K562 (cell line): ENCODE results near the gene C17orf78. TPM values are rescaled to one million over a fixed set of nuclear protein-coding genes. Genes with fewer than 3 reads are reported as not detected.

ENCODE experiments used
- ATAC-seq: fragments of 200-7000 bp; cut with Tn5 transposase; 3 replicates; pipeline ENCODE4 v1.9.1; 2020; ENCODE audit warnings: moderate library complexity
- BruUV-seq: library from RNA; stranded (reverse); fragments of 400-500 nt; replicated peaks from 2 replicates; lab custom pipeline; 2021; lab: Mats Ljungman, UMichigan
- CTCF ChIA-PET: fragments of 300-600 bp; formaldehyde crosslinking; extraction: SDS; loops from one replicate; lab custom pipeline; 2021; ENCODE audit warnings: low intra/inter-chr PET ratio; lab: Yijun Ruan, JAX
- POLR2A ChIA-PET: fragments of 300-600, 350-650 bp; sonication (Branson Sonifier 250); formaldehyde crosslinking; extraction: SDS; loops from one replicate; lab custom pipeline; 2021; ENCODE audit warnings: antibody characterized with exemption, inconsistent platforms; lab: Yijun Ruan, JAX
- DNase-seq, 4 experiments: peaks; one replicate each; pipeline versions ENCODE4 v3.0.0 to v3.0.0-alpha.2; 2011 to 2018; ENCODE audit warnings: low spot score in 3 of 4, mixed read lengths in 3 of 4; ENCODE audit errors: extremely low read depth in 1 of 4
- FAIRE-seq: peaks from 2 replicates; lab custom pipeline; 2011; peaks lifted over from hg19 to GRCh38; lab: Jason Lieb, UNC
- H2AFZ ChIP-seq: 2 replicates; pipeline ENCODE4 v1.6.0; 2011; ENCODE audit warnings: low read depth, low read length, control low read depth, inconsistent platforms
- H3K27ac ChIP-seq: fragments of 200-600 bp; 3 replicates; pipeline ENCODE4 v1.8.0; 2011; ENCODE audit warnings: low read depth, mild to moderate bottlenecking, control low read depth, inconsistent platforms, low read length, moderate library complexity, mixed read lengths; ENCODE audit errors: extremely low read depth
- H3K27me3 ChIP-seq, 2 experiments: fragments of 300-600 bp in 1 of 2; 2 replicates in 1 of 2; 3 replicates in 1 of 2; pipeline versions ENCODE4 v1.6.0 to v1.8.0; 2011; ENCODE audit warnings: inconsistent platforms in 2 of 2, low read length in 2 of 2, mild to moderate bottlenecking in 1 of 2, mixed read lengths in 1 of 2, moderate library complexity in 1 of 2; ENCODE audit not compliant: control insufficient read depth in 2 of 2, insufficient read depth in 2 of 2
- H3K36me3 ChIP-seq: fragments of 300-600 bp; 3 replicates; pipeline ENCODE4 v1.8.0; 2011; ENCODE audit warnings: mild to moderate bottlenecking, low read length, inconsistent platforms; ENCODE audit not compliant: control insufficient read depth, insufficient read depth
- H3K4me1 ChIP-seq, 2 experiments: fragments of 200-600 bp in 1 of 2; replicated peaks in 1 of 2; 2 replicates in 1 of 2; 3 replicates in 1 of 2; pipeline versions ENCODE4 v1.5.1 to v1.8.0; 2011; ENCODE audit warnings: inconsistent platforms in 2 of 2, low read length in 2 of 2, mild to moderate bottlenecking in 1 of 2, mixed read lengths in 1 of 2, moderate library complexity in 1 of 2; ENCODE audit not compliant: control insufficient read depth in 2 of 2, insufficient read depth in 2 of 2
- H3K4me2 ChIP-seq: 2 replicates; pipeline ENCODE4 v1.6.1; 2011; ENCODE audit warnings: low read length, control low read depth, inconsistent platforms, mixed read lengths; ENCODE audit not compliant: insufficient read depth
- H3K4me3 ChIP-seq: fragments of 200-600 bp; sonication (generic), shearing (Covaris generic); 2 replicates; pipeline ENCODE4 v1.5.1; 2016; ENCODE audit warnings: control low read depth, inconsistent platforms
- H3K79me2 ChIP-seq: fragments of 200-600 bp; 3 replicates; pipeline ENCODE4 v1.8.0; 2011; ENCODE audit warnings: low read length, inconsistent platforms; ENCODE audit not compliant: control insufficient read depth, insufficient read depth
- H3K9ac ChIP-seq, 2 experiments: 2 replicates each; pipeline versions ENCODE4 v1.6.0 to v1.6.1; 2011; ENCODE audit warnings: low read depth in 2 of 2, low read length in 2 of 2, control low read depth in 1 of 2, inconsistent platforms in 1 of 2, mild to moderate bottlenecking in 1 of 2, mixed read lengths in 1 of 2; ENCODE audit not compliant: insufficient read depth in 1 of 2
- H3K9me1 ChIP-seq: one replicate; pipeline ENCODE4 v1.6.0; 2011; ENCODE audit warnings: inconsistent platforms, mild to moderate bottlenecking, low read length, moderate library complexity; ENCODE audit not compliant: control insufficient read depth, insufficient read depth
- H3K9me3 ChIP-seq: replicated peaks from 2 replicates; pipeline ENCODE4 v1.5.1; 2011; ENCODE audit warnings: low read depth, low read length, inconsistent platforms; ENCODE audit not compliant: control insufficient read depth, insufficient read depth
- H4K20me1 ChIP-seq: replicated peaks from 2 replicates; pipeline ENCODE4 v1.6.1; 2011; ENCODE audit warnings: low read length, inconsistent platforms, mixed read lengths; ENCODE audit not compliant: control insufficient read depth, insufficient read depth
- CLOCK ChIP-seq: fragments of 250-450 bp; sonication (Bioruptor Pico); IDR thresholded peaks from 2 replicates; pipeline ENCODE4 v1.4.0; 2020; ENCODE audit warnings: mild to moderate bottlenecking, moderate library complexity, borderline replicate concordance
- CREBBP ChIP-seq: IDR thresholded peaks from one replicate; pipeline ENCODE4 v1.6.1; 2012; ENCODE audit warnings: low read depth, mild to moderate bottlenecking, control low read depth, inconsistent platforms, low read length
- EP300 ChIP-seq: IDR thresholded peaks from 2 replicates; pipeline ENCODE4 v1.6.1; 2012; ENCODE audit warnings: low read length, improper control_type of control experiment
- FOXM1 ChIP-seq, 2 experiments: fragments of 450-650 bp in 1 of 2; sonication (generic) in 1 of 2; formaldehyde crosslinking in 1 of 2; IDR thresholded peaks; 2 replicates each; pipeline versions ENCODE4 v1.6.1 to v1.9.0; 2017 to 2022; ENCODE audit warnings: low read depth in 2 of 2, mild to moderate bottlenecking in 2 of 2, missing genetic modification reagents in 1 of 2, moderate library complexity in 1 of 2
- HES1 ChIP-seq: fragments of 450-650 bp; IDR thresholded peaks from 2 replicates; pipeline ENCODE4 v1.6.1; 2016; ENCODE audit warnings: low read depth, mild to moderate bottlenecking, moderate library complexity
- MED1 ChIP-seq: sonication (generic); formaldehyde crosslinking; IDR thresholded peaks from 2 replicates; pipeline ENCODE4 v1.8.1; 2023; ENCODE audit warnings: missing genetic modification reagents, borderline replicate concordance
- MYBL2 ChIP-seq, 2 experiments: fragments of 450-650 bp in 1 of 2; sonication (generic) in 1 of 2; formaldehyde crosslinking in 1 of 2; IDR thresholded peaks; 2 replicates each; pipeline versions ENCODE4 v1.6.1 to v1.8.1; 2017 to 2022; ENCODE audit warnings: borderline replicate concordance in 1 of 2, inconsistent platforms in 1 of 2, low read depth in 1 of 2, mild to moderate bottlenecking in 1 of 2, missing genetic modification reagents in 1 of 2, moderate library complexity in 1 of 2
- NRF1 ChIP-seq, 2 experiments: fragments of 450-650 bp; IDR thresholded peaks in 1 of 2; conservative IDR thresholded peaks in 1 of 2; 2 replicates each; pipeline ENCODE4 v1.6.1; 2014; ENCODE audit warnings: mild to moderate bottlenecking in 2 of 2
- SAP30 ChIP-seq: fragments of 200-600 bp; sonication (generic); IDR thresholded peaks from 2 replicates; pipeline ENCODE4 v1.6.1; 2012; ENCODE audit warnings: borderline replicate concordance, low read depth, mild to moderate bottlenecking, moderate library complexity, low read length, control low read depth, inconsistent platforms; ENCODE audit not compliant: insufficient read depth, poor library complexity, severe bottlenecking
- THAP12 ChIP-seq: fragments of 250-450 bp; sonication (Bioruptor Pico); IDR thresholded peaks from 2 replicates; pipeline ENCODE4 v1.9.0; 2021; ENCODE audit warnings: mild to moderate bottlenecking, inconsistent platforms
- ZFP30 ChIP-seq: fragments of 250-450 bp; sonication (Bioruptor Pico); IDR thresholded peaks from 2 replicates; pipeline ENCODE4 v1.8.0; 2022; ENCODE audit warnings: moderate library complexity, mild to moderate bottlenecking, inconsistent platforms, borderline replicate concordance
- ZNF134 ChIP-seq: fragments of 250-450 bp; sonication (Bioruptor Pico); conservative IDR thresholded peaks from 2 replicates; pipeline ENCODE4 v1.4.0; 2020
- ZNF143 ChIP-seq: sonication (generic); formaldehyde crosslinking; IDR thresholded peaks from 2 replicates; pipeline ENCODE4 v1.9.0; 2022; ENCODE audit warnings: mild to moderate bottlenecking, missing genetic modification reagents
- WGBS: fragments of 100-300 bp; shearing (Covaris generic); methylation state at CpG from one replicate; pipeline ENCODE4 v1.1.6; 2016; ENCODE audit warnings: low coverage, mixed read lengths; ENCODE audit not compliant: insufficient coverage; ENCODE audit errors: missing lambda C conversion rate; 5-methylcytosine and 5-hydroxymethylcytosine counted together
- in situ Hi-C: fragments of 300-500 bp; cut with MboI; formaldehyde crosslinking; loops from 4 replicates; pipeline ENCODE4 v1.15.0; 2018; ENCODE audit warnings: inconsistent platforms, mixed read lengths
- intact Hi-C: fragments of 100-400 bp; cut with micrococcal nuclease; formaldehyde crosslinking; loops from 2 replicates; pipeline ENCODE4 v1.14.2; 2022
- polyA plus RNA-seq, 8 experiments: library from polyadenylated mRNA; depleted of rRNA in 4 of 8; stranded (reverse) in 5 of 8; unstranded in 3 of 8; fragments of >200 nt; fragmentation: Nextera tagmentation in 2 of 8; fragmentation: Illumina TruSeq in 1 of 8; extraction: Ambion mirVana in 2 of 8; extraction: Trizol in 1 of 8; gene quantifications; 2 replicates each; pipeline versions ENCODE4 v1.2.1 to v1.2.3, GENCODE V29; 2011 to 2014; ENCODE audit warnings: inconsistent platforms in 1 of 8, missing spikeins in 1 of 8
- total RNA-seq, 7 experiments: library from RNA; depleted of rRNA in 6 of 7; stranded (reverse); fragments of >200 nt in 6 of 7; fragmentation: Illumina TruSeq in 2 of 7; extraction: Trizol in 2 of 7; gene quantifications; 2 replicates each; pipeline versions ENCODE4 v1.2.1 to v1.2.3, GENCODE V29; 2011 to 2021; ENCODE audit warnings: low replicate concordance in 1 of 7

The C17orf78 gene
- total and polyA plus RNA-seq, 9 of the 15 experiments (the other 6 are each of a cell fraction or from before 2014, with no cell fraction given): not detected

GRCh38 chr17:37393352-37393751 is 17.6 kb downstream of the C17orf78 start:
- no peak overlapping the region for H3K27ac ChIP-seq
- H3K79me2 ChIP-seq: no peaks in the 10 kb centered on the region
- FAIRE-seq (no peak), ATAC-seq (no peak), DNase-seq (no peak)
- H3K9ac ChIP-seq: no peak overlapping the region
- H3K36me3 ChIP-seq: no peaks in the 10 kb centered on the region
- no peaks in the 10 kb centered on the region for H3K4me1 ChIP-seq
- H3K4me2 ChIP-seq: no peak overlapping the region
- ChIA-PET CTCF (no interaction called here), POLR2A (no interaction called here)
- intact Hi-C loops (no loop called here), in situ Hi-C loops (no loop called here)
- H4K20me1 ChIP-seq: no peaks in the 10 kb centered on the region
- TF ChIP-seq FOXM1 (IDR thresholded peaks at IDR 0.05; ENCODE audit: low read depth): no peak
- TF ChIP-seq FOXM1 (CRISPR knock-in tag; IDR thresholded peaks at IDR 0.05; ENCODE audit: low read depth): no peak
- TF ChIP-seq MYBL2 (IDR thresholded peaks at IDR 0.05; ENCODE audit: low read depth): no peak
- TF ChIP-seq MYBL2 (CRISPR knock-in tag; IDR thresholded peaks at IDR 0.05; ENCODE audit: borderline replicate concordance): no peak
- no peak for TF ChIP-seq ZNF143 (CRISPR knock-in tag)
- TF ChIP-seq THAP12 (CRISPR knock-in tag): no peak
- TF ChIP-seq HES1: no peak
- TF ChIP-seq ZNF134: no peak
- no peak for TF ChIP-seq CREBBP
- TF ChIP-seq NRF1 (conservative IDR thresholded peaks at IDR 0.05 in 1 of 2, IDR thresholded peaks at IDR 0.05 in 1 of 2): no peak
- TF ChIP-seq CLOCK (CRISPR knock-in tag): no peak
- TF ChIP-seq ZFP30 (CRISPR knock-in tag): no peak
- no peak for TF ChIP-seq MED1 (CRISPR knock-in tag)
- TF ChIP-seq SAP30: no peak
- no peak for TF ChIP-seq EP300
- WGBS: 59% methylated on average over 7 of the region's 7 CpGs
- no peak overlapping the region for H3K4me3 ChIP-seq
- no peaks in the 10 kb centered on the region for H3K9me1 ChIP-seq
- H3K27me3 ChIP-seq: no peaks in the 10 kb centered on the region
- no peaks in the 10 kb centered on the region for H3K9me3 ChIP-seq
- no TSS peak for BruUV-seq
- no peak overlapping the region for H2AFZ ChIP-seq
